H9 (cell line): ENCODE results near the gene BCL6B. TPM values are rescaled to one million over a fixed set of nuclear protein-coding genes. Genes with fewer than 3 reads are reported as not detected.
A peak's percentile ranks its signal among the peaks of the same experiment; 100 is the strongest.

Experiments
- DNase-seq: peaks from one replicate; pipeline ENCODE4 v3.0.0-alpha.2; 2017
- H2AFZ ChIP-seq: one replicate; pipeline ENCODE4 v1.6.1; 2013; ENCODE audit warnings: mild to moderate bottlenecking, low read length, control low read depth, moderate library complexity
- H2AK5ac ChIP-seq: 2 replicates; pipeline ENCODE4 v1.6.1; 2013; ENCODE audit warnings: low read length, control low read depth, mixed read lengths; ENCODE audit not compliant: insufficient read length
- H2BK120ac ChIP-seq: one replicate; pipeline ENCODE4 v1.6.1; 2013; ENCODE audit warnings: low read depth, mild to moderate bottlenecking, low read length, control low read depth, inconsistent platforms; ENCODE audit not compliant: poor library complexity, severe bottlenecking
- H2BK12ac ChIP-seq: 2 replicates; pipeline ENCODE4 v1.6.1; 2013; ENCODE audit warnings: low read length, control low read depth, mixed read lengths, low read depth; ENCODE audit not compliant: insufficient read length
- H2BK15ac ChIP-seq: 2 replicates; pipeline ENCODE4 v1.6.1; 2013; ENCODE audit warnings: low read depth, low read length, control low read depth
- H2BK20ac ChIP-seq: one replicate; pipeline ENCODE4 v1.6.1; 2013; ENCODE audit warnings: low read depth, mild to moderate bottlenecking, low read length, control low read depth, inconsistent platforms; ENCODE audit not compliant: poor library complexity, severe bottlenecking
- H2BK5ac ChIP-seq: 2 replicates; pipeline ENCODE4 v1.6.1; 2013; ENCODE audit warnings: low read length, control low read depth, mixed read lengths; ENCODE audit not compliant: insufficient read length
- H3K14ac ChIP-seq: 2 replicates; pipeline ENCODE4 v1.6.1; 2013; ENCODE audit warnings: low read length, control low read depth; ENCODE audit not compliant: insufficient read depth
- H3K18ac ChIP-seq: 2 replicates; pipeline ENCODE4 v1.6.1; 2013; ENCODE audit warnings: low read depth, mild to moderate bottlenecking, mixed read lengths, low read length, control low read depth; ENCODE audit not compliant: insufficient read length
- H3K23ac ChIP-seq: 2 replicates; pipeline ENCODE4 v1.6.1; 2013; ENCODE audit warnings: low read length, control low read depth, mixed read lengths, low read depth; ENCODE audit not compliant: insufficient read length
- H3K23me2 ChIP-seq: 2 replicates; pipeline ENCODE4 v1.6.1; 2013; ENCODE audit warnings: low read depth, mild to moderate bottlenecking, mixed read lengths, low read length, control low read depth; ENCODE audit not compliant: insufficient read length, poor library complexity, severe bottlenecking
- H3K27ac ChIP-seq: 2 replicates; pipeline ENCODE4 v1.5.1; 2013; ENCODE audit warnings: low read length, control low read depth, mixed read lengths, low read depth; ENCODE audit not compliant: insufficient read length
- H3K27me3 ChIP-seq: 2 replicates; pipeline ENCODE4 v1.6.1; 2013; ENCODE audit warnings: low read length, control low read depth, inconsistent platforms; ENCODE audit not compliant: insufficient read depth
- H3K4ac ChIP-seq: 2 replicates; pipeline ENCODE4 v1.6.1; 2013; ENCODE audit warnings: low read depth, mild to moderate bottlenecking, control low read depth, inconsistent platforms, low read length, moderate library complexity
- H3K4me1 ChIP-seq: 2 replicates; pipeline ENCODE4 v1.6.1; 2013; ENCODE audit warnings: low read length, control low read depth, inconsistent platforms; ENCODE audit not compliant: insufficient read depth
- H3K4me2 ChIP-seq: 2 replicates; pipeline ENCODE4 v1.6.1; 2013; ENCODE audit warnings: low read length, control low read depth, mixed read lengths; ENCODE audit not compliant: insufficient read length, insufficient read depth
- H3K56ac ChIP-seq: 2 replicates; pipeline ENCODE4 v1.6.1; 2013; ENCODE audit warnings: low read depth, mild to moderate bottlenecking, mixed read lengths, low read length, control low read depth; ENCODE audit not compliant: insufficient read length
- H3K79me1 ChIP-seq: 2 replicates; pipeline ENCODE4 v1.6.1; 2013; ENCODE audit warnings: low read depth, mild to moderate bottlenecking, moderate library complexity, low read length, control low read depth, inconsistent platforms; ENCODE audit not compliant: insufficient read depth, poor library complexity, severe bottlenecking
- H3K79me2 ChIP-seq: 2 replicates; pipeline ENCODE4 v1.6.1; 2013; ENCODE audit warnings: low read length, control low read depth, inconsistent platforms; ENCODE audit not compliant: insufficient read depth
- H3K9ac ChIP-seq: 2 replicates; pipeline ENCODE4 v1.6.1; 2013; ENCODE audit warnings: low read length, control low read depth, mixed read lengths; ENCODE audit not compliant: insufficient read length; ENCODE audit errors: extremely low read depth
- H3K9me3 ChIP-seq: one replicate; pipeline ENCODE4 v1.6.1; 2013; ENCODE audit warnings: low read depth, low read length, inconsistent platforms; ENCODE audit not compliant: control insufficient read depth
- H3T11ph ChIP-seq: one replicate; pipeline ENCODE4 v1.6.1; 2013; ENCODE audit warnings: mild to moderate bottlenecking, low read length, control low read depth, inconsistent platforms
- H4K20me1 ChIP-seq: one replicate; pipeline ENCODE4 v1.6.1; 2013; ENCODE audit not compliant: control insufficient read depth, insufficient read length, insufficient read depth
- H4K5ac ChIP-seq: 2 replicates; pipeline ENCODE4 v1.6.1; 2013; ENCODE audit warnings: low read depth, mild to moderate bottlenecking, mixed read lengths, low read length, control low read depth; ENCODE audit not compliant: insufficient read length
- H4K8ac ChIP-seq: replicated peaks from 2 replicates; pipeline ENCODE4 v1.6.1; 2013; ENCODE audit warnings: low read length, control low read depth, mixed read lengths, low read depth; ENCODE audit not compliant: insufficient read length
- H4K91ac ChIP-seq: 2 replicates; pipeline ENCODE4 v1.6.1; 2013; ENCODE audit warnings: low read depth, mild to moderate bottlenecking, moderate library complexity, mixed read lengths, low read length, control low read depth; ENCODE audit not compliant: insufficient read length
- H3K27ac Mint-ChIP-seq, 3 experiments: 2 replicates in 2 of 3; 3 replicates in 1 of 3; pipeline ENCODE4 v1.8.0; 2020 to 2021; ENCODE audit warnings: mixed read lengths in 3 of 3, mild to moderate bottlenecking in 1 of 3, moderate library complexity in 1 of 3
- H3K27me3 Mint-ChIP-seq: 2 replicates; pipeline ENCODE4 v1.8.0; 2021; ENCODE audit warnings: low read depth, mild to moderate bottlenecking, moderate library complexity, mixed read lengths
- H3K36me3 Mint-ChIP-seq, 3 experiments: 2 replicates in 2 of 3; 3 replicates in 1 of 3; pipeline ENCODE4 v1.8.0; 2020 to 2021; ENCODE audit warnings: low read depth in 3 of 3, mixed read lengths in 3 of 3; ENCODE audit not compliant: insufficient read depth in 1 of 3
- H3K4me1 Mint-ChIP-seq, 2 experiments: 2 replicates each; pipeline ENCODE4 v1.8.0; 2020; ENCODE audit warnings: mixed read lengths in 2 of 2
- H3K4me3 Mint-ChIP-seq, 2 experiments: 2 replicates in 1 of 2; 3 replicates in 1 of 2; pipeline ENCODE4 v1.8.0; 2020 to 2021; ENCODE audit warnings: mild to moderate bottlenecking in 2 of 2, mixed read lengths in 2 of 2, moderate library complexity in 1 of 2
- H3K9me3 Mint-ChIP-seq, 2 experiments: 2 replicates in 1 of 2; 3 replicates in 1 of 2; pipeline ENCODE4 v1.8.0; 2020; ENCODE audit warnings: mild to moderate bottlenecking in 2 of 2, mixed read lengths in 2 of 2, moderate library complexity in 1 of 2
- CTCF ChIP-seq: fragments of 200-600 bp; sonication (generic); conservative IDR thresholded peaks from 3 replicates; pipeline ENCODE4 v1.8.0; 2021; ENCODE audit warnings: antibody characterized with exemption, mild to moderate bottlenecking
- WGBS: extraction: QIAGEN DNeasy Blood & Tissue Kit; methylation state at CpG from one replicate; pipeline ENCODE4 v1.1.7; 2013; ENCODE audit warnings: missing lambda C conversion rate, low lambda C conversion rate, mixed read lengths; ENCODE audit not compliant: insufficient read length; ENCODE audit errors: extremely low coverage; 5-methylcytosine and 5-hydroxymethylcytosine counted together
- total RNA-seq: library from RNA; stranded (reverse); gene quantifications from 2 replicates; pipeline ENCODE4 v1.2.1, GENCODE V29; 2021

The BCL6B gene
- total RNA-seq, 1 experiment from 2014 or later = 3.3 TPM

GRCh38 chr17:7001318-7001961, 21.4 kb upstream of the BCL6B start:
- Histone ChIP-seq H2BK12ac (no peak overlapping the region), H3K79me1 (no peaks in the 10 kb centered on the region), H4K5ac (no peak overlapping the region), H3K18ac (no peak overlapping the region), H3K27me3 (no peaks in the 10 kb centered on the region), H3K4me1 (no peaks in the 10 kb centered on the region), H2AFZ (no peak overlapping the region), H3K27ac (no peak overlapping the region), H3K9me3 (no peaks in the 10 kb centered on the region), H2BK120ac (no peak overlapping the region), H4K91ac (no peak overlapping the region), H2BK5ac (no peak overlapping the region), H3K23ac (no peak overlapping the region), H3K4ac (no peak overlapping the region), H4K8ac (no peak overlapping the region), H4K20me1 (no peaks in the 10 kb centered on the region), H3K79me2 (no peaks in the 10 kb centered on the region), H2BK15ac (no peak overlapping the region), H3T11ph (no peak overlapping the region), H3K56ac (no peak overlapping the region), H3K9ac (no peak overlapping the region), H3K4me2 (no peak overlapping the region), H2AK5ac (no peak overlapping the region), H3K14ac (no peak overlapping the region), H2BK20ac (no peak overlapping the region), H3K23me2 (no peaks in the 10 kb centered on the region)
- peak; percentile 76 for DNase-seq
- peak; percentile 76 for TF ChIP-seq CTCF
- WGBS = no CpG with 5 or more reads among the region's 10 CpGs
- peaks cover 10% of the 10 kb centered on the region for H3K27me3 Mint-ChIP-seq
- H3K4me1 Mint-ChIP-seq = no peaks in the 10 kb centered on the region; a peak in 1 of 4 replicates
- no peaks in the 10 kb centered on the region for H3K9me3 Mint-ChIP-seq
- H3K27ac Mint-ChIP-seq = peak overlapping the region in 1 of 3 experiments; percentile 89; a peak in 1 of 7 replicates
- H3K36me3 Mint-ChIP-seq = peaks cover 15 to 52% (median 24%) of the 10 kb centered on the region in 3 experiments; a peak in 6 of 7 replicates
- peak overlapping the region in 1 of 2 experiments; percentile 32; a peak in 1 of 5 replicates for H3K4me3 Mint-ChIP-seq
